NCI-H446 treated with DMSO at 0.1 percent for 48 hours (cell line): ENCODE measurements around the gene MRPS31.
"Not testable (repeated sequence)": the region's sequence is repeated elsewhere in the genome, so short reads cannot be mapped to it uniquely, and the experiment has no call there.

Experiments
- DNase-seq: peaks from one replicate; lab custom pipeline; 2025; lab: John Stamatoyannopoulos, UW

Gene MRPS31

DNA sequence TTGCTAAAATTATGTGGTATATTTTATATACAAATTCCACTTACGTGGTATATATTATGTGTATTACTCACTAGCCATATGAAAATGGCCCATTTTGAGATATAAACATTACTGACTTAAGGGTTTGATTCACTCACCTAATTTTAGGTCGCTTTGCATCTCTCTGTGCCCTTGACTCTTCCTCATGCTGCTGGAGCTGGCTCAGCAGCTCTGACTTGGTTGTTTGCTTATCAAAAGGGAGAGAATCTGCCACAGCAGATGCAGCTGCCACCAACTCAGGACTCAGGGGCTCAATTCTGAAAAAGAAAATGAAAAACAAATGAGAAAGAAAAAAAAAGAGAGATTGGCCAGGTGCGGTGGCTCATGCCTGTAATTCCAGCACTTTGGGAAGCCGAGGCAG is 12.2 kb downstream of the MRPS31 start:
- DNase-seq, result no peak

- DNase-seq, result no peak
Measured at GRCh38 chr13:40756042-40756441, 14.9 kb downstream of the MRPS31 start.

GRCh38 chr13:40755082-40755700 is 15.8 kb downstream of the MRPS31 start:
- no peak for DNase-seq

GRCh38 chr13:40749327-40749726 is 21.7 kb downstream of the MRPS31 start:
- no peak for DNase-seq

DNA sequence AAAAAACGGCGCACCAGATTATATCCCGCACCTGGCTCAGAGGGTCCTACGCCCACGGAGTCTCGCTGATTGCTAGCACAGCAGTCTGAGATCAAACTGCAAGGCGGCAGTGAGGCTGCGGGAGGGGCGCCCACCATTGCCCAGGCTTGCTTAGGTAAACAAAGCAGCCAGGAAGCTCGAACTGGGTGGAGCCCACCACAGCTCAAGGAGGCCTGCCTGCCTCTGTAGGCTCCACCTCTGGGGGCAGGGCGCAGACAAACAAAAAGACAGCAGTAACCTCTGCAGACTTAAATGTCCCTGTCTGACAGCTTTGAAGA is 35.8 kb downstream of the MRPS31 start:
- not testable (repeated sequence) for DNase-seq

GRCh38 chr13:40734536-40735231 is 36.3 kb downstream of the MRPS31 start:
- not testable (repeated sequence) for DNase-seq

- DNase-seq, result no peak
Measured at GRCh38 chr13:40732658-40733057, 38.3 kb downstream of the MRPS31 start.

DNA sequence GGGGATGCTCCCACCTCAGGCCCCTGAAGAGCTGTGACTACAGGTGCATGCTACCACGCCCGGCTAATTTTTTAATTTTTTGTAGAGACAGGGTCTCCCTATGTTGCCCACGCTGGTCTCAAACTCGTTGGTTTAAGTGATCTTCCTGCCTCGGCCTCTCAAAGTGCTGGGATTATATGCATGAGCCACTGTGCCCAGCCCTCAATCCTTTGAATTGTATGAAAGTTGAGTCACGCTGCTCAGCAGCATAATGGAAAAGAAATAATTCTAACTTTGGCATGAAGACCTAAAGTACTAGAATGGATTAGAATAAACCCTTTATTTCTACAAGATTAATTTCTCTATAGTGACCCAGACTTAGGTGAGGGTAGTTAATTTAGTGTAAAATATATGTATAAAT is 42.4 kb downstream of the MRPS31 start:
- DNase-seq, result no peak

- not testable (repeated sequence) for DNase-seq
Measured at GRCh38 chr13:40714433-40714832, 56.6 kb downstream of the MRPS31 start.

GRCh38 chr13:40706439-40706838 is 64.6 kb downstream of the MRPS31 start:
- no peak for DNase-seq

DNA sequence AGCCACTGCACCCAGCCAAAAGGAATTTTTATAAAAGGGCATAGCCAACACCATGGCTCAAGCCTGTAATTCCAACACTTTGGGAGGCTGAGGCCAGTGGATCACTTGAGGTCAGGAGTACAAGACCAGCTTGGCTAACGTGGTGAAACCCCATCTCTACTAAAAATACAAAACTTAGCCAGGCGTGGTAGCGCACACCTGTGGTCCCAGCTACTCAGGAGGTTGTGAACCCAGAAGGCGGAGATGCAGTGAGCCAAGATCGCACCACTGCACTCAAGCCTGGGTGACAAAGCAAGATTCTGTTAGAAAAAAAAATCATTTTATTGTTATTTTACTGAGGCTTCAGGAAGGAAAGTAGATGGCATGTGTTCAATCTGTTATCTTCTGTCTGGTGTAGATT is 73.3 kb downstream of the MRPS31 start:
- no peak for DNase-seq

DNA sequence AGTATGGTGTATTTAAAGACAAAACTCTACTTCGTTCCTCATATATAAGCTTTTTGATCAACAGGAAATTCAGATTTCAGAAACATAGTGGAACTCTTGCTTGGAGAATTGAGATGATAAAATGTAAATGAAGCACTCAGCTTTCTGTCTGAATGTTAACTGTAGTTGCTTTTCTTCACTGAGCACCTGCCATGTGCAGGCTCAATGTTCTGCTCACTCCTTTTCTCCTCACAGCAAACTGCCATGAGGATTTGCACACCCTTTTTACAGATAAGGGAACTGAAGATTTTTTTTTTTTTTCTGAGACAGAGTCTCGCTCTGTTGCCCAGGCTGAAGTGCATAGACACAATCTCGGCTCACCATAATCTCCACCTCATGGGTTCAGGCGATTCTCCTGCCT is 76.6 kb downstream of the MRPS31 start:
- no peak for DNase-seq

DNA sequence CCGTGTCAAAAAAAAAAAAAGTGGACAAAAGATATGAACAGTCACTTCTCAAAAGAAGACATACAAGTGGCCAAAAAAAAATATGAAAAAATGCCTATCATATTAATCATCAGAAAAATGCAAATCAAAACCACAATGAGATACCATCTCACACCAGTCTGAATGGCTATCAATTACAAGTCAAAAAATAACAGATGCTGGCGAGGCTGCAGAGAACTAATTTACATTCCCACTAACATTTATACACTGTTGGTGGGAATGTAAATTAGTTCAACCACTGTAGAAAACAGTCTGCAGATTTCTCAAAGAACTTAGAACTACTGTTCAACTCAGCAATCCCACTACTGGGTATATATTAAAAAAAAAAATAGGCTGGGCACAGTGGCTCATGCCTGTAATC is 78.0 kb downstream of the MRPS31 start:
- no peak for DNase-seq

DNA sequence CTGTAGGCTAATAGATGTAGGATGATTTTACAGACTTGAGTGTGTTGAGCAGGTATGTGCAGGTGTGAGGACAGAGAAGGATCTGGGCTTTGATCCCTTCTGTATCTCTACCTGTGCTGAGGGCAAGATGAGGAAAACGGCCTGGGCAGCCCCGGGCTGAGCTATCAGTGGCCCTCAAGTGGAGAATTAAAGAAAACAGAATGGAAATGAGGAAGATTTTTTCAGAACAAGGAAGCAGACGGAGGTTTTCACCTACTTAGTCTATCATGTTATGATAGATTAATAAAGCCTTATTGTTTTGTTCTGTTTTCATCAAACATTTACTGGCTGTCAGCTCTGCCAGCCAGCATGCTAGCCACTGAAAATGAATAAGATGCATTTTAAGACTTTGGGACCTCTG is 82.2 kb downstream of the MRPS31 start:
- DNase-seq, result no peak

DNA sequence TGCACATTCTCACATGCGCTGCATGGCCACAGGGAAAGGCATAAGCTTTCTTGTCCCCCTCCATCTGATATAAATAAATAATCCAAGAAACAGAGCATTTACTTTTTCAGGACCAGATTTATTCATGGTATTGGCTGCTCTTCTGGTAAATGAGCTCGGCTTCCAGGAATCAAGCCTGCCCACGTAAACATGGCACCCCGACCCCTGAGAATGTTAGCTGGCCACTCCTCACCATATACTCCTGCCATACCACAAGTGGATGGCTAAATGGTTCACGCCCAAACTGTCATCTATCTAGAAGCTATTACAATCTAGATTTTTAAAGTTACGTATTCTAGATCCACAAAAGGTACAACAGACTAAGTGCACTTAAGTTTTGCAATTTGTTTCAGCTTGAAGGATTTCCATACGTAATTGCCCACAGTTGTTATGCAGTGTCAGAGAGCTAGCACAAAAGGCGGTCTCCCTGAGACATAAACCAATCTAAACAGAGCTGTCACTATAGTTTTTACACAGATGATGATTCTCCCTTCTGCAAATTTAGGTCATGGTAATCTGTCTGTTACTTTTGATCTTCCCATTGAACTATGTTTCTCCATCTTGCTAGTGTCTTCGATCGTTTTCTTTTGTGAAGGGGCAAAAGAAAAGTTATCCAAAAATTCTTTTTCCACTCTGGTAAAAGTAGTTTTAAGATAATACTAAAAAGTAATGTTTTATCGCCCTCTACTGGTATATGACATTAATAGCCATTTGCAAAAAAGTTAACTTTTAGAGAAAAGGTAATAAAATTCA is 88.3 kb downstream of the MRPS31 start:
- peak; percentile 51 for DNase-seq

- no peak for DNase-seq
Measured at GRCh38 chr13:40681341-40682146, 89.4 kb downstream of the MRPS31 start.

DNA sequence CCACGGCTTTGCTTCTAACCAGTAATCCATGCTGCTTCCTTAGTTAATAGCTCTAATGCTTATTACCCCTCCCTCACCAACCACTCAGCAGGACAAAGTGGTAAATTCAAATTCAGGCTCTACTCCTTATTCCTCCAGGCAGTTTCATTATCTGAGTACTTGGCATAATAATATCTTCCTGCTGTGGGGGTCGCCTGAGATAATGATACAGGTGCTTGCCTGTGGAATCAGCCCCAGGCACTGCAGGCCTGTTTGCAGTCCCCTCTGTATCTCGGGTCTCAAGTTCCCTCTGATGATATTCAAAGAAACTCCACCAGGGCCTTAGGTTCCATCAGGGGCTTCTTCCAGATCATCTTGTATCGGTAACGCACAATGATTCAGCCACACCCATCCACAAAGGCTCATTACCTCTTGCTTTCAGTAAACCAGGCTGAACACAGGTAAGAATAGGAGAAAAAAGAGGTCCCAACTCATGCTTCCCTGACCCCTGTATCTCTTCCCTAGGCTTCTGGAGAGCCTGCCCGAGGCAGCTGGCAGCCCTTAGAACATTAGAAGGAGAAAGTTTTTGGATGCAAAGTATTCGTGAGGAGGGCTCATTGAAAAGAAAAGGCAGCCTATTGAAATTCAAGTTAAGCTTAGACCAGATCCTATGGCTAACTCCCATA is 90.2 kb downstream of the MRPS31 start:
- no peak for DNase-seq

DNA sequence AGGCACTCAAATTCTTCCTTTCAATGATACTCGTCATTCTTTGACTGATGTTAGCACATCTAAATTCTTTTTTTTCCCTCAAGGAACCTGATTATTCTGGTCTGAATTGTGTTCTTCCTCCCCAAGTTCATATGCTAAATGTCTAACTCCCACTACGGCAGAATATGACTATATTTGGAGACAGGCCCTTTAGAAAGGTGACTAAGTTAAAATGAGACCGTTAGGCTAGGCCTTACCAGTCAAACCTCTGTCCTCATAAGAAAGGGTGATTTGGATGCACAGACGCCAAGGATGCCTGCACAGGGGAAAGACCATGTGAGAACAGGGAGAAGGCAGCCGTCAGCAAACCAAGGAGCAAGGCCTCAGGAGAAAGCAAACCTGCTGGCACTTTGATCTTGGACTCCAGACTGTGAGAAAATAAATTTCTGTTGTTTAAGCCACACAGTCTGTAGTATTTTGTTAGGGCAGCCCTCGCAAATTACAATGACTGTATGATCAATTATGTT is 91.5 kb downstream of the MRPS31 start:
- no peak for DNase-seq
